Osteocyte (in vitro differentiated cells): ENCODE measurements around the gene AKAP8. TPM values are rescaled to one million over a fixed set of nuclear protein-coding genes. Genes with fewer than 3 reads are reported as not detected.

Experiments
- DNase-seq: peaks from one replicate; pipeline ENCODE4 v3.0.0; 2021; ENCODE audit warnings: mixed read lengths; ENCODE audit not compliant: unreplicated experiment; ENCODE audit errors: extremely low spot score
- H3K27ac Mint-ChIP-seq: one replicate; pipeline ENCODE4 v1.8.0; 2021; ENCODE audit warnings: mild to moderate bottlenecking, mixed read lengths; ENCODE audit not compliant: unreplicated experiment
- H3K27me3 Mint-ChIP-seq: one replicate; pipeline ENCODE4 v1.8.0; 2021; ENCODE audit warnings: mixed read lengths; ENCODE audit not compliant: unreplicated experiment
- H3K36me3 Mint-ChIP-seq: one replicate; pipeline ENCODE4 v1.8.0; 2021; ENCODE audit warnings: mixed read lengths; ENCODE audit not compliant: unreplicated experiment
- H3K4me1 Mint-ChIP-seq: one replicate; pipeline ENCODE4 v1.8.0; 2021; ENCODE audit warnings: mixed read lengths; ENCODE audit not compliant: unreplicated experiment
- H3K4me3 Mint-ChIP-seq: one replicate; pipeline ENCODE4 v1.8.0; 2021; ENCODE audit warnings: mild to moderate bottlenecking, moderate library complexity, mixed read lengths; ENCODE audit not compliant: unreplicated experiment
- H3K9me3 Mint-ChIP-seq: one replicate; pipeline ENCODE4 v1.8.0; 2021; ENCODE audit warnings: mixed read lengths; ENCODE audit not compliant: unreplicated experiment
- CTCF ChIP-seq: fragments of 200-600 bp; sonication (generic); IDR thresholded peaks from 2 replicates; pipeline ENCODE4 v1.5.0; 2021; ENCODE audit warnings: antibody characterized with exemption, mild to moderate bottlenecking, moderate library complexity
- total RNA-seq: library from RNA; stranded (reverse); gene quantifications from 2 replicates; pipeline ENCODE4 v1.2.1, GENCODE V29; 2021

The AKAP8 gene
- total RNA-seq, 1 donor from 2014 or later, result 34.2 TPM

- Mint-ChIP-seq H3K36me3 (peaks cover 17% of the 10 kb centered on the region), H3K27me3 (no peaks in the 10 kb centered on the region)
These were observed 23.6 kb upstream of the AKAP8 start for GRCh38 chr19:15403151-15403531.

GRCh38 chr19:15402411-15403150 lies 23.0 kb upstream of the AKAP8 start:
- no peaks in the 10 kb centered on the region for H3K27me3 Mint-ChIP-seq
- no peak overlapping the region for H3K27ac Mint-ChIP-seq
- peaks cover 19% of the 10 kb centered on the region for H3K4me1 Mint-ChIP-seq
- H3K36me3 Mint-ChIP-seq, result peaks cover 20% of the 10 kb centered on the region
- H3K9me3 Mint-ChIP-seq, result no peaks in the 10 kb centered on the region
- no peak overlapping the region for H3K4me3 Mint-ChIP-seq
- TF ChIP-seq CTCF, result no peak
- no peak for DNase-seq

More at GRCh38 chr19:15403151-15403531, 23.6 kb upstream of the AKAP8 start:
- no peak overlapping the region for H3K4me3 Mint-ChIP-seq
- H3K4me1 Mint-ChIP-seq, result peaks cover 21% of the 10 kb centered on the region
- H3K27ac Mint-ChIP-seq, result no peak overlapping the region
- no peaks in the 10 kb centered on the region for H3K9me3 Mint-ChIP-seq
- DNase-seq, result no peak
- TF ChIP-seq CTCF, result no peak

GRCh38 chr19:15401397-15401710 lies 21.8 kb upstream of the AKAP8 start:
- no peaks in the 10 kb centered on the region for H3K27me3 Mint-ChIP-seq
- no peaks in the 10 kb centered on the region for H3K9me3 Mint-ChIP-seq
- H3K4me1 Mint-ChIP-seq, result peaks cover 14% of the 10 kb centered on the region
- H3K4me3 Mint-ChIP-seq, result no peak overlapping the region
- peaks cover 28% of the 10 kb centered on the region for H3K36me3 Mint-ChIP-seq
- H3K27ac Mint-ChIP-seq, result no peak overlapping the region
- TF ChIP-seq CTCF, result no peak
- DNase-seq, result no peak

GRCh38 chr19:15400521-15401396 lies 21.2 kb upstream of the AKAP8 start:
- H3K36me3 Mint-ChIP-seq, result peaks cover 34% of the 10 kb centered on the region
- TF ChIP-seq CTCF, result no peak
- H3K4me3 Mint-ChIP-seq, result no peak overlapping the region
- no peaks in the 10 kb centered on the region for H3K27me3 Mint-ChIP-seq
- H3K9me3 Mint-ChIP-seq, result no peaks in the 10 kb centered on the region
- no peak for DNase-seq
- H3K4me1 Mint-ChIP-seq, result peaks cover 12% of the 10 kb centered on the region
- no peak overlapping the region for H3K27ac Mint-ChIP-seq

- no peaks in the 10 kb centered on the region for H3K27me3 Mint-ChIP-seq
- H3K36me3 Mint-ChIP-seq, result peaks cover 31% of the 10 kb centered on the region
- DNase-seq, result no peak
- no peak overlapping the region for H3K27ac Mint-ChIP-seq
- no peak overlapping the region for H3K4me3 Mint-ChIP-seq
- H3K4me1 Mint-ChIP-seq, result peaks cover 9% of the 10 kb centered on the region
- no peaks in the 10 kb centered on the region for H3K9me3 Mint-ChIP-seq
- no peak for TF ChIP-seq CTCF
These were observed 20.0 kb upstream of the AKAP8 start for GRCh38 chr19:15399635-15400034.
